PC-9 (cell line): ENCODE data around the gene BTN3A1.

Source experiments
- EZH2 ChIP-seq: fragments of 200-600 bp; sonication (generic); IDR thresholded peaks from 2 replicates; pipeline ENCODE4 v1.8.0; 2017; ENCODE audit warnings: antibody characterized with exemption, low read depth
- TF ChIP-seq, protein P1 (sequence below): fragments of 200-600 bp; sonication (generic); conservative IDR thresholded peaks from 2 replicates; pipeline ENCODE4 v1.6.1; 2017; ENCODE audit warnings: mixed run types, antibody characterized with exemption, mild to moderate bottlenecking, moderate library complexity

DNA sequence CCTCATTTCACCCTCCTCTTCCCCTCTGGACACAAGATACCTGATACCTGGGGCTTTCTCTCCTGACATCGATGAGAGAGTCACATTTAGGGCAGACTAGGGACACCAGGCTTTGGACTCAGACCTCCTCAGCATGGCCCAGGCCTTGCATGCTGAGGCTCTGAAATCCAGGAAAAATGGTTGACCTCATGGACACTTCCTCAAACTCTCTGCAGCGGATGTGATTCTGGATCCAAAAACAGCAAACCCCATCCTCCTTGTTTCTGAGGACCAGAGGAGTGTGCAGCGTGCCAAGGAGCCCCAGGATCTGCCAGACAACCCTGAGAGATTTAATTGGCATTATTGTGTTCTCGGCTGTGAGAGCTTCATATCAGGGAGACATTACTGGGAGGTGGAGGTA, 10.9 kb downstream of the BTN3A1 start:
- TF ChIP-seq, protein P1, sequence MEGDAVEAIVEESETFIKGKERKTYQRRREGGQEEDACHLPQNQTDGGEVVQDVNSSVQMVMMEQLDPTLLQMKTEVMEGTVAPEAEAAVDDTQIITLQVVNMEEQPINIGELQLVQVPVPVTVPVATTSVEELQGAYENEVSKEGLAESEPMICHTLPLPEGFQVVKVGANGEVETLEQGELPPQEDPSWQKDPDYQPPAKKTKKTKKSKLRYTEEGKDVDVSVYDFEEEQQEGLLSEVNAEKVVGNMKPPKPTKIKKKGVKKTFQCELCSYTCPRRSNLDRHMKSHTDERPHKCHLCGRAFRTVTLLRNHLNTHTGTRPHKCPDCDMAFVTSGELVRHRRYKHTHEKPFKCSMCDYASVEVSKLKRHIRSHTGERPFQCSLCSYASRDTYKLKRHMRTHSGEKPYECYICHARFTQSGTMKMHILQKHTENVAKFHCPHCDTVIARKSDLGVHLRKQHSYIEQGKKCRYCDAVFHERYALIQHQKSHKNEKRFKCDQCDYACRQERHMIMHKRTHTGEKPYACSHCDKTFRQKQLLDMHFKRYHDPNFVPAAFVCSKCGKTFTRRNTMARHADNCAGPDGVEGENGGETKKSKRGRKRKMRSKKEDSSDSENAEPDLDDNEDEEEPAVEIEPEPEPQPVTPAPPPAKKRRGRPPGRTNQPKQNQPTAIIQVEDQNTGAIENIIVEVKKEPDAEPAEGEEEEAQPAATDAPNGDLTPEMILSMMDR, result no peak
- TF ChIP-seq EZH2, result no peak
